HL-60 (cell line): ENCODE measurements around the gene MCAM.
A peak's percentile ranks its signal among the peaks of the same experiment; 100 is the strongest.

ENCODE experiments used
- DNase-seq, 2 experiments: peaks; one replicate each; pipeline ENCODE4 v3.0.0-alpha.2; 2010 to 2020; ENCODE audit warnings: low read depth in 1 of 2, low spot score in 1 of 2
- H3K27ac ChIP-seq: fragments of 250-450 bp; sonication (Bioruptor Pico); replicated peaks from 2 replicates; pipeline ENCODE4 v1.5.1; 2020; ENCODE audit warnings: mild to moderate bottlenecking, moderate library complexity
- H3K27me3 ChIP-seq: fragments of 250-450 bp; sonication (Bioruptor Pico); 2 replicates; pipeline ENCODE4 v1.5.1; 2021; ENCODE audit warnings: mild to moderate bottlenecking, moderate library complexity; ENCODE audit not compliant: insufficient read depth, poor library complexity, severe bottlenecking
- H3K4me3 ChIP-seq: replicated peaks from 2 replicates; pipeline ENCODE4 v1.5.1; 2011; ENCODE audit warnings: mild to moderate bottlenecking, control low read depth, low read length; ENCODE audit not compliant: insufficient read depth
- GABPA ChIP-seq: IDR thresholded peaks from 2 replicates; pipeline ENCODE4 v1.6.1; 2012; ENCODE audit warnings: low read depth
- POLR2AphosphoS5 ChIP-seq: IDR thresholded peaks from 2 replicates; pipeline ENCODE4 v1.6.1; 2012; ENCODE audit warnings: low read depth
- SPI1 ChIP-seq: IDR thresholded peaks from 2 replicates; pipeline ENCODE4 v1.6.1; 2012; ENCODE audit warnings: low read depth, mild to moderate bottlenecking, borderline replicate concordance
- TF ChIP-seq, protein P1 (sequence below): IDR thresholded peaks from one replicate; pipeline ENCODE4 v1.5.1; 2011; ENCODE audit warnings: low read length, control low read depth, inconsistent platforms; ENCODE audit not compliant: insufficient read depth
- TF ChIP-seq, protein P2 (sequence below): IDR thresholded peaks from 2 replicates; pipeline ENCODE4 v1.6.1; 2012; ENCODE audit warnings: low read depth; ENCODE audit not compliant: insufficient replicate concordance

Gene MCAM

DNA sequence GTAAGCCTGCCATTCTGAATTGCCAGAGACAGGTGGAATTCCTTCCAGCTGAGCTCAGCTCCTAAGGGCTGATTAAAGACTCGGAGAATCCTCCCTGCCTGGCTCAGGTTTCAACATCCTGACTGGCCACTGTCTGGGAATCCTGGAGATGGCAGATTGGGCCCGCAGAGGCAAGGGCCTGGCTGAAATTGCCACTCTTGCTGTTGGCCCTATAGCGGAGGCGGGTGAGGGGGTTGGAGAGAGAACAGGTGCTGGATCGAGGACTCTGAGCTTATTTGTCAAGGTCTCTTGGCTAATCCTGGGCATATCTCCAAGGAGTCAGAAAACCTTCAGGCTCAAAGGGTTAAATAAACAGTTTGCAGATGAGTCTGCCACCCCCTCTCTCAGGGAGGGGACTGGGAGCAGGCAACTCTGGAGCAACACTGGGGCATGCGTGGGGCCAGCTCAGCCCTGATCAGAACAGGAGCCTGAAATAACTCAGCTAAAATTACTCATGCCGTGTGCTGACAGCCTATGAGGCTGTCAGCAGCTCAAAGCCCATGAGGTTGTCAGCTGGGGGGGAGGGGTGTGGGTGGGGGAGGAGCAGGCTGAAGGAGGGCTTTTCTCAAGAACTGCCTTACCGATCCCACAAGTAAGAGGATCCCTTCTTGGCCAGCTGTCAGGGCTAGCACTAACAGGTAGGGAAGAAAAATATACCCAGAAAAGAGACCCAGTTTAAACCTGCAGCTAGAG lies 44.3 kb upstream of the MCAM start:
- DNase-seq, result peak; percentile 27 to 62
- Histone ChIP-seq H3K27ac (no peak overlapping the region; the same call in 1 of the 2 replicates), H3K4me3 (no peak overlapping the region), H3K27me3 (peaks cover 12% of the 10 kb centered on the region)
- TF ChIP-seq, protein P1, sequence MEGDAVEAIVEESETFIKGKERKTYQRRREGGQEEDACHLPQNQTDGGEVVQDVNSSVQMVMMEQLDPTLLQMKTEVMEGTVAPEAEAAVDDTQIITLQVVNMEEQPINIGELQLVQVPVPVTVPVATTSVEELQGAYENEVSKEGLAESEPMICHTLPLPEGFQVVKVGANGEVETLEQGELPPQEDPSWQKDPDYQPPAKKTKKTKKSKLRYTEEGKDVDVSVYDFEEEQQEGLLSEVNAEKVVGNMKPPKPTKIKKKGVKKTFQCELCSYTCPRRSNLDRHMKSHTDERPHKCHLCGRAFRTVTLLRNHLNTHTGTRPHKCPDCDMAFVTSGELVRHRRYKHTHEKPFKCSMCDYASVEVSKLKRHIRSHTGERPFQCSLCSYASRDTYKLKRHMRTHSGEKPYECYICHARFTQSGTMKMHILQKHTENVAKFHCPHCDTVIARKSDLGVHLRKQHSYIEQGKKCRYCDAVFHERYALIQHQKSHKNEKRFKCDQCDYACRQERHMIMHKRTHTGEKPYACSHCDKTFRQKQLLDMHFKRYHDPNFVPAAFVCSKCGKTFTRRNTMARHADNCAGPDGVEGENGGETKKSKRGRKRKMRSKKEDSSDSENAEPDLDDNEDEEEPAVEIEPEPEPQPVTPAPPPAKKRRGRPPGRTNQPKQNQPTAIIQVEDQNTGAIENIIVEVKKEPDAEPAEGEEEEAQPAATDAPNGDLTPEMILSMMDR, result no peak
- no peak for TF ChIP-seq SPI1
- TF ChIP-seq POLR2AphosphoS5, result no peak
- no peak for TF ChIP-seq GABPA

DNA sequence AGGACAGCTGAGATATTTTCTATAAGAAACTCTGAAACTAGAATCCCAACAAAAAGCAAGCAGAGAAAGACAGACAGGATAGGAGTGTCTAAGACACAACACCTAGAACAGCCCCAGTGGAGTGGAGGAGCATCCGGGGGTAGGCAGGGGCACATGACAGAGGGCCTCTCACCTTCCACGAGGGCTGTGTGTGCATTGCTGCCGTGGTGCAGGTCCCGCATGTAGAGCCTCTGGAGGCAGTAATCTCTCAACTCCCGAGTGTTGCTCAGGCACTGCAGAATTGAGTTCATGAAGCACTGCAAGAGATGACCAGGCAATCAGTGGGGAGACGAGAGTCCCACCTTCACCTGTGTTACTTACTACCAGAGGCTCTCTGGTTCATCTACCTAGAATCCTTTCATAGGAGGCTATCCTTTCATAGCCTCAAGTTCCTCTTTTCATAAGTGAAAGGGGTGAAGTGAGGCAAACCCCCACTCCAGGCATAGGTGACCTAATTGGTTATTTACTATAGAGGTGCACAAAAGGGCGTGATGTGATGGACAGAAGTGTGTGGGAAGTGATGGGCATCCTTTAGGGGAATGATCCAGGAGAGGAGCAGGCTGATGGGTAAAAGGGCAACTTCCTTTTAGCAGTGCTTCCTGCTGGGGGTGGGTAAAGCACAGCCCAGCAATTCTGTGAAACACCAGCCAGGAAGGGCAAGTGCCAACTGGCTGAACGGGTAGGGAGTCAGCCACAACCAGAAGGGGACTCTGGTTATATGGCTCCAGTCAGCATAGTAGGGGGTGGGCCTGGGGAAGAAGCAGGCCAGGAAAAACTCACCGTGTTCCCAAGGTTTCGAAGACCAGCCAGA lies 42.7 kb upstream of the MCAM start:
- TF ChIP-seq SPI1 (no peak), GABPA (no peak), POLR2AphosphoS5 (no peak)
- TF ChIP-seq, protein P1, result no peak
- TF ChIP-seq, protein P2, sequence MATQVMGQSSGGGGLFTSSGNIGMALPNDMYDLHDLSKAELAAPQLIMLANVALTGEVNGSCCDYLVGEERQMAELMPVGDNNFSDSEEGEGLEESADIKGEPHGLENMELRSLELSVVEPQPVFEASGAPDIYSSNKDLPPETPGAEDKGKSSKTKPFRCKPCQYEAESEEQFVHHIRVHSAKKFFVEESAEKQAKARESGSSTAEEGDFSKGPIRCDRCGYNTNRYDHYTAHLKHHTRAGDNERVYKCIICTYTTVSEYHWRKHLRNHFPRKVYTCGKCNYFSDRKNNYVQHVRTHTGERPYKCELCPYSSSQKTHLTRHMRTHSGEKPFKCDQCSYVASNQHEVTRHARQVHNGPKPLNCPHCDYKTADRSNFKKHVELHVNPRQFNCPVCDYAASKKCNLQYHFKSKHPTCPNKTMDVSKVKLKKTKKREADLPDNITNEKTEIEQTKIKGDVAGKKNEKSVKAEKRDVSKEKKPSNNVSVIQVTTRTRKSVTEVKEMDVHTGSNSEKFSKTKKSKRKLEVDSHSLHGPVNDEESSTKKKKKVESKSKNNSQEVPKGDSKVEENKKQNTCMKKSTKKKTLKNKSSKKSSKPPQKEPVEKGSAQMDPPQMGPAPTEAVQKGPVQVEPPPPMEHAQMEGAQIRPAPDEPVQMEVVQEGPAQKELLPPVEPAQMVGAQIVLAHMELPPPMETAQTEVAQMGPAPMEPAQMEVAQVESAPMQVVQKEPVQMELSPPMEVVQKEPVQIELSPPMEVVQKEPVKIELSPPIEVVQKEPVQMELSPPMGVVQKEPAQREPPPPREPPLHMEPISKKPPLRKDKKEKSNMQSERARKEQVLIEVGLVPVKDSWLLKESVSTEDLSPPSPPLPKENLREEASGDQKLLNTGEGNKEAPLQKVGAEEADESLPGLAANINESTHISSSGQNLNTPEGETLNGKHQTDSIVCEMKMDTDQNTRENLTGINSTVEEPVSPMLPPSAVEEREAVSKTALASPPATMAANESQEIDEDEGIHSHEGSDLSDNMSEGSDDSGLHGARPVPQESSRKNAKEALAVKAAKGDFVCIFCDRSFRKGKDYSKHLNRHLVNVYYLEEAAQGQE, result no peak
- peak in 1 of 2 experiments; percentile 42 for DNase-seq
- no peak overlapping the region for H3K4me3 ChIP-seq
- no peak overlapping the region; the same call in 1 of the 2 replicates for H3K27ac ChIP-seq
- peaks cover 14% of the 10 kb centered on the region for H3K27me3 ChIP-seq

DNA sequence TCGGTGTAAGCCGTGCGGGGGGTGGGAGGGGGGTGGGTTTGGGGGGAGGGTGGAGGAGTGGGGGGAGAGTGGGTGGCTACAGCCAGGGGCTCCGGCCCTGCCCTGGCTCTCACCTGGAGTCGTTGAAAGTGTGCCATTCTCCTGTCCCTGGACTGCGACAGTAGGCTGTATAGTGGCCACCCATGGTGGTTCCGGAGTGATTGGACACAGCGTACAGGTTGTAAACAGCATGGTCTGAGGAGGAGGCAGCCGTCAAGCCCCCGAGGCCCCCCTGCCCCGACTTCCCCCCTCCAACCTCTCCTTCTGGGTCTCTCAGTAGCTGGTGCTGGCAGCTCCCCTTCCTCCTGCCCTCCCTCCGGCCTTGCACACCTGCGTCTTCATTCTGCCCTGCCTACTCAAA lies 40.1 kb upstream of the MCAM start:
- no peak for DNase-seq
- TF ChIP-seq, protein P2, result no peak
- TF ChIP-seq SPI1 (no peak), GABPA (no peak), POLR2AphosphoS5 (no peak)
- TF ChIP-seq, protein P1, result no peak
- Histone ChIP-seq H3K27me3 (peaks cover 5% of the 10 kb centered on the region), H3K27ac (no peak overlapping the region), H3K4me3 (peak overlapping the region; percentile 46; the same call in 1 of the 2 replicates)
